GM12873 (cell line): ENCODE results near the gene GIT1.
A peak's percentile ranks its signal among the peaks of the same experiment; 100 is the strongest.

Experiments
- CTCF ChIP-seq: IDR thresholded peaks from 2 replicates; pipeline ENCODE4 v1.5.1; 2012; ENCODE audit warnings: low read depth, mild to moderate bottlenecking, moderate library complexity, low read length, control low read depth; ENCODE audit not compliant: insufficient read depth; ENCODE audit errors: missing control alignments

GIT1 gene

GRCh38 chr17:29595943-29596774 is 6.7 kb upstream of the GIT1 start:
- TF ChIP-seq CTCF = no peak

DNA sequence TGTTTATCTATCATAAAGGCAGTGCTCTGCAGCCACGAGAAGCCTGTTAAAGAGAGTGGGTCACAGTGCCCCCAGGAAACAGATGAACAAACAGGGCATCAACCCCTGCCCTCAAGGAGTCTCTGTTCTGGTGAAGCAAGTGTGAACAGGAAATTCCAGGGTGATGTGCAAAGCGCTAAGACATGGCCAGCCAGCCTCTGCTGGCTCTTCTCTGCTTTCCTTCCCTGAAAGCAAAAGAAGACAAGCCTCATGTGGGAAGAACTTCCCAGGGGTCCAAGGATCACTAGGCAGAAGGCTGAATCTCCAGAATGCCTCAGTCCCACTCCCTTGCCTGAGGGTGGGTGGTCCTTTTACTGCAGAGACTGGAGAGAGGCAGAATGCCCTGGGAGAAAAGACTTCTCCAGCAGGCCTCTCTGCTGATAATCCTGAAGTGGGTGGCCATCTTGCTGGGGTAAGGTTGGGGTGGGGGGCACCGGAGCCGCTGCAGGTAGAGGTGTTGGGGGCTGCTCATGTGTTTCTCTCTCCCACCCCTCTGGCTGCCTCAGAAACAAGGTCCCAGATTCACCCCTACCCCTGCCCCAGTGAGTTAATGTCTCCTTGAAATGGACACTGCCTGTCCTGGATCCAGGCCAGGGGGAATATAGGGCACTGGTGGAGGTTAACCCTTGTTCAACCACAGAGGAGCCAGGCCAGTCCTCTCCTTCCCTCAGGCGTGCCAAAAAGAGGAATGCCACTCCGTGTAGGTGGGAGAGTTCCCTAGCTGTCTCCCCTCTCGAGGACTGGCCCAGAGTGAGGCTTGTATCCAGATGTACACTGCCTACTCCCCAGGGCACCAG is 5.9 kb upstream of the GIT1 start:
- no peak for TF ChIP-seq CTCF

- no peak for TF ChIP-seq CTCF
Measured at GRCh38 chr17:29594519-29595090, 5.2 kb upstream of the GIT1 start.

DNA sequence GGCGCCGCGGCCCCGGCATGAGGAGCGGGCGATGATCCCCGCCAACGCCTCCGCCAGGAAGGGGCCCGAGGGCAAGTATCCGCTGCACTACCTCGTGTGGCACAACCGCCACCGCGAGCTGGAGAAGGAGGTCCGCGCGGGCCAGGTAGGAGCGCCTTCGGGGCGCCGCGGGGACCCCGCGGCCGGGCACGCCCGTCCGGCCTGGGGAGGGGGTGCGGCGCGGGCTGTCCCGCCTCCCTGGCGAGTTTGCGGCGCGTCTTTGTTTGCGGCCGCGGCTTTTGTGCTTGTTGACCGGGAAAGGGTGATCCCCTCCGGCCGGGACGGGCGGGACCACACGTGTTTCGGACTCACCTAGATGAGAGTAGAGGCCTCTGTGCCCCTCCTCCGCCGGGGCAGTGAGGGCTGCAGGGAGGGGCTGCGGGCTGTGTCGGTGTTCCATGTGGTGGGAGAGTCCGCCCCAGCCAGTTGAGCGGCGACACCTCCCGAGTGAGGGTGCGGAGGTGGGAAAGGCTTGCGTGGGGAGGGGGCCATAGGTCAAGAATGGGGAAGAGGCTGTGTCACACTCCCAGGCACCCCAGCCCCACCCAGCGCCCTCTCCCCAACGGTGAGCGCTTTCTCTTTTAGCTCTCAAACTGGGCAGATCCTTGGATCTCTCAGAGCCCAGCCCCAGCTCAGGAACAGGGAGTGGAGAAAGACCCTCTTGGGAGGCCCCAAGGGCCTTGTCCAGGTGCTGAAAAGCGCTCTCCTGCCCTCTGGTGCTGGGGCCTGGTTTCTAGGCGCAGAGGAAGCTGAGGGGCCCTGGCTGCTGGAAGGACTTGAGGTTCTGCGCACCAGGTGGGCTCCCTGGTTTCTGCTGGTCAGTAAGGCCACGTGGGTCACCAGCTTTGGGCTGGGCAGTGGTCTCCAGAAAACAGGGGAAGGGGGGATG is 4.4 kb upstream of the GIT1 start:
- peak; percentile 30 for TF ChIP-seq CTCF

DNA sequence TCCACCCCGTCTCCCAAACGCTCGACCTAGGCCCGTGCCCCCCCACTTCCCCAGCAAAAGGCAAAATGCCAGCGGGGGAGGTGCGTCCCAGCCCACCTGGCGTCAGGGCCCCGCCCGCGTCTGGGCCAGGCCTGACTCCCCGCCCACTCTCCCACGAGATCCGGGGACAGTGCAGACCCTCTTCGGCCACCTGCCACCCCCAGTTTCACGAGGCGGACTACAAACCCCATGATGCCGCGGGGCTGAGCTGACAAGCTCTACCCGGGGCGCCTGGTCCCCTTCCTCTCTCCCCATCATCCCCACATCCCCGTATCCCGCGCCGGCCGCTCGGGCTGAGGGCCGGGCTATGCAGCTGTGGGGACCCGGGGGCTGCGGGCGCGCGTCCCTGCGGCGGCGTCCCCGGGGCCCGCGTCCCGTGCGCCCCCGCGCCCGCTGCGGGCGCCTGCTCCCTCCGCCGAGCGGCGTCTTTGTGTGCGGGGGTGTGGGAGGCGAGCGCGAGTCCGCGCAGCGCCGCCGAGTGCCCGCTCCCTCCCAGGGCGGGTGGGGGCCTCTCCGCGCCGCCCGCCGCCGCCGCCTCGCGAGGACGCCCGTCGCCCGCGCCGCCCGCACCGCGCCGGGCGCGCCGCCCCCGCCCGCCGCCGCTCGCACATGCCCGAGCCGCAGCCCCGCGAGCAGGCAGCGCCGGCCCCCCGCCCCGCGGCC is 3.6 kb upstream of the GIT1 start, which contains the start of gene ANKRD13B:
ANKRD13B (plus strand) TSS at position 283 of the 702 bp plus-strand sequence. CDS start 490 bp downstream, outside the sequence.
- no peak for TF ChIP-seq CTCF

DNA sequence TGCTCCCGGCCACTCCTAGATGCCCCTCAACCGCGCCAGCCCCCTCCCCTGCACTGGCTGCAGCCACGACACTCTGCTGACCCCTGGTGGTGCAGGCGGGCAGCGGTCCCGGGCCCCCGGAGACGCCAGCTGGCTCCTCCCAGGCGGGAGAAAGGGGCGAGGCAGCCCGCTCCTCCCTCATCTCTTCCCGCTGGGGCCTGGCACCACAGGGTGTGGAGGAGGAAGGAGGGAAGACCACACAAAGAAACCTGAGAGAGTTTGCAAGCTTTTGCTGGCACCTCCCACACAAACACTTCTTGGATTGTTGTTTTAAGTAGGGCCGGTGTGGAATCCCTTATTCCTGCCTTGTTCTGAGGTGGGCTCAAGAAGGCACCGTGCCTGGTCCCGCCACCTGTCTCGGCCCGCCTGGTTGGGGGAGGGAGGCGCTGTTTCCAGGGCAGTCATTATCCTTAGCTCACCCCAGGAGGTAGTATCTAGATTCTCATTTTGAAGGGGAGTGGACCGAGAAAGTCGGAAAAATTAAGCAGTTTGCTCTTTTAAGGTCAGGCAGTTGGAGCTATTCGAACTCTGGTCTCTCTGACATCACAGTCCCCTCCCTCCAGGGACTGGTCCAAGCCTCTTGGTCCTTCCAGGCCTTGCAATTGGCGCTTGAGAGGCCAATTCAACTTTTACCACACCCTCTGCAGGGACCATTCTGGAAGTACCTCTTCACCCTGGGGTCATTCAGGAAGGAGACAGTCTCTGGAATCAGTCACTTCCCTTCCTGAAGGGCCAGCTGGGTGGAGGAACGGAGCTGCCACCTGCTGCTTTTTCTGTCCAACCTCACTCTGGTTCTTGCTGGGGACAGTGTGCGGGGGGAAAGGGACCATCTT is 2.5 kb upstream of the GIT1 start:
- TF ChIP-seq CTCF = peak; percentile 94
